LoVo (cell line): ENCODE results near the gene SPTBN4.
"Not testable (repeated sequence)": the region's sequence is repeated elsewhere in the genome, so short reads cannot be mapped to it uniquely, and the experiment has no call there.

Experiments
- DNase-seq: peaks from one replicate; pipeline ENCODE4 v3.0.0-alpha.2; 2016; ENCODE audit warnings: low spot score

Gene SPTBN4

GRCh38 chr19:40441719-40442253 lies 25.0 kb upstream of the SPTBN4 start:
- no peak for DNase-seq

GRCh38 chr19:40442328-40443130 lies 24.3 kb upstream of the SPTBN4 start:
- no peak for DNase-seq

- peak; percentile 99 for DNase-seq
Observed at GRCh38 chr19:40443131-40443999, 23.4 kb upstream of the SPTBN4 start.

GRCh38 chr19:40444000-40444824 lies 22.6 kb upstream of the SPTBN4 start, which contains the start of gene SERTAD3:
SERTAD3 (minus strand) TSS chr19:40444335; CDS start chr19:40442080, 2,255 bp downstream.
- DNase-seq, result peak; percentile 96

- no peak for DNase-seq
Observed at GRCh38 chr19:40444825-40445312, 21.9 kb upstream of the SPTBN4 start.

- no peak for DNase-seq
Observed at GRCh38 chr19:40445780-40446262, 21.0 kb upstream of the SPTBN4 start.

GRCh38 chr19:40446263-40446784 lies 20.5 kb upstream of the SPTBN4 start:
- no peak for DNase-seq

GRCh38 chr19:40449506-40449905 lies 17.3 kb upstream of the SPTBN4 start:
- DNase-seq, result no peak

GRCh38 chr19:40450664-40451063 lies 16.1 kb upstream of the SPTBN4 start:
- DNase-seq, result no peak

- no peak for DNase-seq
Observed at GRCh38 chr19:40452016-40452415, 14.8 kb upstream of the SPTBN4 start.

- DNase-seq, result no peak
Observed at GRCh38 chr19:40453151-40453735, 13.6 kb upstream of the SPTBN4 start.

GRCh38 chr19:40453943-40454342 lies 12.9 kb upstream of the SPTBN4 start:
- DNase-seq, result not testable (repeated sequence)

GRCh38 chr19:40457048-40457447 lies 9.8 kb upstream of the SPTBN4 start:
- no peak for DNase-seq

GRCh38 chr19:40457953-40458596 lies 8.7 kb upstream of the SPTBN4 start:
- DNase-seq, result no peak

GRCh38 chr19:40458597-40458974 lies 8.2 kb upstream of the SPTBN4 start:
- DNase-seq, result no peak

GRCh38 chr19:40460185-40460584 lies 6.6 kb upstream of the SPTBN4 start:
- DNase-seq, result no peak

GRCh38 chr19:40461669-40462221 lies 5.1 kb upstream of the SPTBN4 start:
- DNase-seq, result no peak

GRCh38 chr19:40463587-40464037 lies 3.2 kb upstream of the SPTBN4 start:
- not testable (repeated sequence) for DNase-seq

GRCh38 chr19:40464059-40465024 lies 2.5 kb upstream of the SPTBN4 start:
- peak; percentile 90 for DNase-seq
